Measurements from ENCODE around the gene HSBP1L1. TPM values are rescaled to one million over a fixed set of nuclear protein-coding genes. Genes with fewer than 3 reads are reported as not detected.
"Not testable (repeated sequence)": the region's sequence is repeated elsewhere in the genome, so short reads cannot be mapped to it uniquely, and the experiment has no call there.

The HSBP1L1 gene
- total RNA-seq, 4 donors from 2014 or later: 13.2 to 20.1 (median 17.3) TPM

- no peak for TF ChIP-seq CTCF (IDR thresholded peaks at IDR 0.05)
- DNase-seq (ENCODE audit: low spot score) (no peak), ATAC-seq (ENCODE audit: low FRiP score) (no peak)
Observed at GRCh38 chr18:79989195-79989497, 24.7 kb downstream of the HSBP1L1 start.

- no peak for TF ChIP-seq CTCF (IDR thresholded peaks at IDR 0.05)
- no peak for DNase-seq (ENCODE audit: low spot score)
- ATAC-seq (ENCODE audit: low FRiP score): no peak
Observed at GRCh38 chr18:79991494-79991893, 27.1 kb downstream of the HSBP1L1 start.

GRCh38 chr18:79999701-80000100 lies 35.3 kb downstream of the HSBP1L1 start:
- not testable (repeated sequence) for ATAC-seq (ENCODE audit: low FRiP score)

GRCh38 chr18:80000877-80001276 lies 36.4 kb downstream of the HSBP1L1 start:
- no peak for TF ChIP-seq CTCF (IDR thresholded peaks at IDR 0.05)
- ATAC-seq (ENCODE audit: low FRiP score) (no peak), DNase-seq (ENCODE audit: low spot score) (no peak)

More at GRCh38 chr18:79999701-80000100, 35.3 kb downstream of the HSBP1L1 start:
- DNase-seq (ENCODE audit: low spot score): not testable (repeated sequence)

- TF ChIP-seq CTCF (IDR thresholded peaks at IDR 0.05): no peak
- DNase-seq (ENCODE audit: low spot score): no peak
- no peak for ATAC-seq (ENCODE audit: low FRiP score)
Observed at GRCh38 chr18:80002468-80002867, 38.0 kb downstream of the HSBP1L1 start.

GRCh38 chr18:80004600-80005342 lies 40.3 kb downstream of the HSBP1L1 start:
- DNase-seq (ENCODE audit: low spot score): no peak
- no peak for TF ChIP-seq CTCF (IDR thresholded peaks at IDR 0.05)
- ATAC-seq (ENCODE audit: low FRiP score): no peak

- ATAC-seq (ENCODE audit: low FRiP score) (no peak), DNase-seq (ENCODE audit: low spot score) (no peak)
- no peak for TF ChIP-seq CTCF (IDR thresholded peaks at IDR 0.05)
Observed at GRCh38 chr18:80006724-80007123, 42.3 kb downstream of the HSBP1L1 start.
